NCI-H1105 treated with DMSO at 0.1 percent for 48 hours (cell line): Measurements from ENCODE around the gene ERO1A.

Source experiments
- DNase-seq: peaks from one replicate; lab custom pipeline; 2025; lab: John Stamatoyannopoulos, UW

Gene ERO1A

DNA sequence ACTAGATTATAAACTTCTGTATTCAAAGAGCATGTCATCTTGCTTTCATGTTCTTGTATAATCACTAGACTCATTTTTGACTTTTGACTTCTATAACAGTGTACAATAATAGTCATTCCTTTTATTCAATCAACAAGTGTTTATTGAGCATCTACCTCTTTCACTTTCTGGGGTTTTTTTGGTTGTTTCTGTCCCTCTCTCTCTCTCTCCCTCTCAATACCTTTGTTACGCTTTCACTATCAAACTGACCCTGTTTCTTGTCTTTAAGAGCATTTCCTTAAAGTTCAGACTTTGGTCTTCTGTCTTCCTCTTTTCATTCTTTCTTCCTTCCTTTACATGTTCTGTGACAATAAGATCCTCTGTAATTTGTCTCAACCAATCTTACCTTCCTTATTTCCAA, 93.2 kb downstream of the ERO1A start:
- DNase-seq = no peak

GRCh38 chr14:52599974-52600373, 95.4 kb downstream of the ERO1A start:
- DNase-seq = no peak

- no peak for DNase-seq
These were observed 96.8 kb downstream of the ERO1A start for GRCh38 chr14:52598568-52598967.

- no peak for DNase-seq
These were observed 98.5 kb downstream of the ERO1A start for GRCh38 chr14:52596861-52597260.

GRCh38 chr14:52596320-52596719, 99.0 kb downstream of the ERO1A start:
- no peak for DNase-seq

GRCh38 chr14:52590318-52590717, 105.0 kb downstream of the ERO1A start:
- DNase-seq = no peak
